GM21723 (cell line): Measurements from ENCODE around the gene CCDC154.
"Not testable (repeated sequence)": the region's sequence is repeated elsewhere in the genome, so short reads cannot be mapped to it uniquely, and the experiment has no call there.

Experiments
- ATAC-seq: cut with Tn5 transposase; IDR thresholded peaks from one replicate; pipeline ENCODE4 v1.9.1; 2021; ENCODE audit warnings: mild to moderate bottlenecking, moderate library complexity; ENCODE audit not compliant: unreplicated experiment

The CCDC154 gene

DNA sequence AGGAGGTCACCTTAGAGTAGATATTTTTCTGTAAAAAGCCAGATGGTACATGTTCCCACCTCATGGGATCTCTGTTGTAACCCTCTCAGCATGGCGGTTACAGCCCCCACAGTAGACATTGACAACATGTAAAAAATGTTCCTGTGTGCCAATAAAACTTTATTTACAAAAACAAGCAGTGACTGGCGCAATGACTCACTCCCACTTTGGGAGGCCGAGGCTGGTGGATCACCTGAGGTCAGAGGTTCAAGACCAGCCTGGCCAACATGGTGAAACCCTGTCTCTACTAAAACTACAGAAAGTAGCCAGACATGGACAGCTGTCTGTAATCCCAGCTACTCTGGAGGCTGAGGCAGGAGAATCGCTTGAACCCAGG lies 4.7 kb downstream of the CCDC154 start:
- ATAC-seq: not testable (repeated sequence)

DNA sequence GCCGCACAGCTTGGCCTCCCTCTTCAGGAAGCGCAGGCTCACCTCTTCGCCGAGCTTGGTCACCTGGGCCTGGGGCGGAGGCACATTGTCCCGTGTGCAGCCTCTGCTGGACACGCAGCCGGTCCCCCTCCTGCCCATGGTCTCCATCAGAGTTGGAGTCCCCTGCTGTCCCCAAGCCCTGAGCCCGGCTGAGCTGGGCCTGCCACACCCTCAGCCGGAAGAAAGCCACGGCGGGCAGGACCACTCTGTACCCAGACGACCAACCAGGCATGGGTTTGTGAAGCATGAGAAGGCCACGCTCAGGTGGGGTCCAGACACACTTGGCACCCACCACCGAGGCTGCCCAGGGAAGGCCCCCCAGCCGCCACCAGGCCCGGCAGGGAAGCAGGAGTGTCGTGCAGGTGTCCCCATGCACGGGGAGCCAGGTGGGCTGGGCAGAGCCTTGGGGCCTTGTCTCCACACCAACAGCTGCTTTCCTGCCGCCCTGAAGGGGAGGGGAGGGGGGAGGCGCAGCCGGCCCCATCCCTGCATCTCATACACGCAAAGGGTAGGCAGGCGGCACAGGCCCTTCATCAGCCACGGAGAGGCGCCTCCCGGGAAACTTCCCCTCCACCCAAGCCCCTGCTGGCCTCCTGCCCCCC lies 5.2 kb downstream of the CCDC154 start:
- ATAC-seq: no peak

GRCh38 chr16:1438229-1439057 lies 5.9 kb downstream of the CCDC154 start:
- no peak for ATAC-seq

DNA sequence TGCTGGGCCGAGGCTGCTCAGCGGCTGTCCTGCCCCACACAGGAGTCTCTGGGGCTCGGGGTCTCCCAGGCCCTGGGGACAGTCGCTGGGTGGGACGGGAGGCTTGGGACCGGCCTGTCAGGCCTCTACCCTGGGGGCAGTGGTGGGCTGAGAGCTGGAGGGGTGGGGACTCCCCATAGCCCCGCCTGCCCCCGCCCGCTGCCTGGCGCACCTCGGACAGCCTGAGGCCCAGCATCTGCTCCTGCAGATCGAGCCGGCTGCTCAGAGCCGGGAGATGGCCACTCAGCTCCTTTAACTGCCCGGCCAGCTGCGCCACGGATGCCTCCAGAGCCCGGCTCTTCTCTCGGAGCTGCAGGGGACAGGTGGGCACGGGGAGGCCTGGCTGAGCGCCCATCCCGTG lies 6.8 kb downstream of the CCDC154 start:
- no peak for ATAC-seq

DNA sequence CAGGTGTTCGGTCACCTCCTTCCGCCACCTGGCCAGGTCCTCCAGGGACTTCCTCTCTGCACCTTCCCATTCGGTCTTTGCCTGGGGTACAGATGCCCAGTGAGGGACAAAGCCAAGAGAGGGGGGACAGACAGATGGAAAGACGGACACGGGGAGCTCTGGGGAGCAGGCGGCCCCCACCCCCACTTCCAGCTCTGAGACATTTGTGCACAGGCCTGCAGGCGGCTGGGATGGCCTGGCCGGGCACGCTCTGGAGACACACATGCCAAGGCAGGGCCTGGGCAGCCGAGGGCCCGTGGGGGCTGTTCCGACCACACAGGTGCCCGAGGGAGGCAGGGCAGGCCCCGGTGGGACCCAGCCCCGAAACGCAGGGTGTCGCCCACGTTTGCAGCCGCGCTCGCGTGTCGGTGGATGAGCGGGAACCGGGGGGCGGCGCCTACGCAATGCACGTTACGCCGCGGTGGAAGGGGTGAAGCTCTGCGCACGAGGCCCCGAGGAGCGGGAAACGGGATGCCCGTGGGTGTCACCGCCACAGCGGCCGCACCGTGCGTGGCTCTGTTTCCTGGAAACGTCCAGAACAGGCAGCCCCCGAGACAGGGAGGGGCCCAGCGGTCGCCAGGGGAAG lies 7.5 kb downstream of the CCDC154 start:
- ATAC-seq: no peak

DNA sequence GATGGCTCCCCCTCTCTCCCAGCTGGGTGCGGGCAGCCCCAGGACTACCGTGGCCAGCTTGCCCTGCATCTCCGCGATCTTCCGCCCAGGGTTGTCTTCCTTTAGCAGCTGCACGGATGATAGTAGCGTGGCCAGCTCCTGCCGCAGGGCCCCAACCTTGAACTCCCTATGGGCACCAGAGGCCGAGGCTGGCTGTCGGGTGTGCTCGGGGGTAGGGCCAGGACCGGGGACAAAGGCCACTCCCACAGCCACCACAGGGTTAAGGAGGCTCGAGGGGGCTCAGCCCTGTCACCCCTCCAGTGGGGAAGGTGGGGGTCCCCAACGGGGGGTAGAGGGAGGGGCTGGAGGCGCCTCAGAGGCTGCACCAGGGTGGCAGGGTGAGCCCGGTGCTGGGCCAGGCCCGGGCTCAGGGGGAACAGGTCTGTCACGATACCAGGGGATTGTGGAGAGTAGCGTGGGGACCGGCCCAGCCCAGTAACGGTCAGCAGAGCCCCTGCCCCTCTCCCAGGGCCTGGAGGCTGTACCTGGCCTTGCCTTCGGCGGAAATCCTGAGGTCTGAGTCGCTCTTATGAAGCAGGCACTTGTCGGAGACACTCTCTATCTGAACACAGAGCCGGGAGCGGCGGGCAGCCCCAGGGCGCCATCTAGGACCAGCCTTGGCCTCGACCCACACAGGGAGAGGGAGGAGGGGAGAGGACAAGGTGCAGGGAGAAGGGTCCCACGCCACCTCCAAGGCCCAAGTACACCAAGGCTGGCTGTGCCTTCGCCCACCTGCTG lies 8.2 kb downstream of the CCDC154 start:
- no peak for ATAC-seq

DNA sequence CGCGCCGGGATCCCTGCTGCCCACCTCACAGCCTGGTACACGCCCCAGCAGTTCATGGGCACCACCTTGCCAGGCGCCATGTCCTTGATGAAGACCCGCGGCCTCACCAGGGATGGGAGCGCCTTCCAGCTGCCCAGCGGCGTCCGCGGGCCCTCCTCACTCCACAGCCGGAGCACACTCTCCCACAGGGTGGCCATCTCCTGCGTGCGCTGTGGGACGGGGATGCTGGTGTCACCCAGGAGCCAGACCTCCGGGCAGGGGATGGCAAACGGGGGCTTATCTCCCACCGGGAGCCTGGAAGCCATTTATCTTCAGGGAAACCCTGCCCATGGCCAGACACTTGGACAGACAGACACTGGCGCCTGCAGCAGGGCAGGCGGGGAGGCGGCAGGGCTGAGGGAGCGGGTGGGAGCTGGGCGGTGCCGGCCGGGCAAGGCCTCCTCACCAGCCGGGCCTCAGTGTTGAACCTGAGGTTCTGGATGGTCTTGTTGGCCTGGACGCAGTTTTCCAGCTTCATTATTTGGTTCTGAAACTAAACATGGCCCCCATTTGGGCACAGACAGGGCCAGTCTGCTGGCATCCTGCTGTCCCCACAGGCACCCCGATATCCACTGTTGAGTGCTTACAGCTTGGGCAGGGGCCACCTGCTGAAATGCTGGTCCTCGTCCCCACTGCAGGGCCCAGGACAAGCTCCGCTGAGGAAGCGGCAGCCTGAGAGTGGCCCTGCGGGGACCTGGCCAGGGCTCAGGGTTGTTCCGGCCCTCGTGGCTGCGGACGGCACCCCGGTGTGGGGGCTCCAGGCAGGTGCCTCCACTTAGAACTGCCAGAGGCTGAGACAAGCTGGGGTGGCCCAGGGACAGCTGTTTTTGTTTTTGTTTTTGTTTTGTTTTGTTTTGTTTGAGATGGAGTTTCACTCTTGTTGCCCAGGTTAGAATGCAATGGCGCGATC lies 9.4 kb downstream of the CCDC154 start:
- no peak for ATAC-seq

DNA sequence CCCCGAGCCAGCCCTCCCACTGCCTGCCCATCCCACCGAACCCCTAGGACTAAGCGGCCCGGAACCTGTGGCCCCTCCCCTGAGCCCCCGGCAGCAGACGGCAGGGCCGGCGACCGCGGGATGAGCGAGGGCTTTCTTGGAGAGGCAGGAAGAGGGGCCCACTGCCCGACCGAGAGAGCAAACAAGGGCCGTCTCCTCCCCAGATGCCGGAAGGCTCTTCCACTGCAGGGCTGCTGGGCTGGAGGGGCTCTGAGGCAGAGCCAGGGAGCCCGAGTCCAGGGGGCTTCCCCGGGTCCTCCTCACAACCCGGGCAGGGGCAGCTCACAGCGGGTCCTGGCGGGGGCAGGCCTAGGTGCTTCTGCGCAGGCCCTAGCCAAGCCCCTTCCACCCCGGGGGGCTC lies 10.6 kb downstream of the CCDC154 start:
- ATAC-seq: no peak

DNA sequence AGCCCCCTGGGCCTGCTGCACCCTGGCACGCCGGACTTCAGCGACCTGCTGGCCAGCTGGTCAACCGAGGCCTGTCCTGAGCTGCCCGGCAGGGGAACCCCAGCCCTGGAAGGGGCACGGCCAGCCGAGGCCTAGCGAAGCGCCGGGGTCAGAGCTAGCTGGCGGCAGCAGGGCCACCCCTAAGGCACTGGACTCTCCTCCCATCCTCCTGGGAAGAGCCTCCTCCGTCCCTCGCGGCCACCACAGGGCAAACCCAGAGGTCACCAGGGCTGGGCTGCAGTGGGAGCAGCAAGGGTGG lies 11.1 kb downstream of the CCDC154 start:
- ATAC-seq: no peak

- ATAC-seq: no peak
Observed at GRCh38 chr16:1432388-1433262, 11.7 kb downstream of the CCDC154 start.

- ATAC-seq: no peak
Observed at GRCh38 chr16:1431497-1432270, 12.7 kb downstream of the CCDC154 start.

DNA sequence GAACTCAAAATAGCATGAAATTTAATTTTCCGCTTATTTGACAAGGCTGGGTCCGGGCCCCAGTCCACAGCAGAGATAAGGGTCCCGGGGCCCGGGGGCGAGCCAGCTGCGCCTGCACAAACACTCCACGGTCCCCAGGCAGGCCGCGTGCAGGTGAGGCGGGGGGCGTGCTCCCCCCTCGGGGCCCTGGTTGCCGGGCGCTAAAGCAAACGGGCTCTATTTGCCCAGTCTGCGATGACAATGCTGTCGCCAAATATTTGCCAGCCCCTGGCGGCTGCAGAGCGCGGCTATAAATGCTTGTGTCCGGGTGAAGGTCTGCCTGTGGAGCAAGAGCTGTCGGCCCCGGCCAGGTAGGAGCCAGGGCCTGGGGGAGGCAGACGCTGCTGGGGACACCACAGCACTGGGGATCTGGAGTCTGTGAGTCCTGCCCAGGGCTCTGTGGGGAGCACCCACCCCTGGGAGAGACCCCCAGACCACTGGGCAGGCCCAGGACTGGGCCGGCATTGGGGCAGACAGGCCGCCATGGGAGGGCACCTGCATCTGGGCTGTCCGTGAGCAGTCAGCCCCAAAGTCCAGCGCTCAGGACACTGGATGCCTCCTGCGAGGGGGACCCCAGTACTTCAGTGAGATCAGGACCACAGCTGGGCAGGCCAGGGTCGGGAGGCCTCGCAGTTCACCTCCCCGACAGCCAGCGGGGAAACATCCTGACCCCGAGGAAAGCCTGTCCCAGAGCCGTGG lies 13.4 kb downstream of the CCDC154 start, which contains the start of gene PERCC1:
TSS of gene PERCC1 (plus strand) at position 320 of the 738 bp plus-strand sequence. CDS start 1,516 bp downstream, outside the sequence.
- ATAC-seq: no peak

GRCh38 chr16:1430214-1430758 lies 14.1 kb downstream of the CCDC154 start:
- ATAC-seq: no peak

- no peak for ATAC-seq
Observed at GRCh38 chr16:1429631-1430030, 14.7 kb downstream of the CCDC154 start.

DNA sequence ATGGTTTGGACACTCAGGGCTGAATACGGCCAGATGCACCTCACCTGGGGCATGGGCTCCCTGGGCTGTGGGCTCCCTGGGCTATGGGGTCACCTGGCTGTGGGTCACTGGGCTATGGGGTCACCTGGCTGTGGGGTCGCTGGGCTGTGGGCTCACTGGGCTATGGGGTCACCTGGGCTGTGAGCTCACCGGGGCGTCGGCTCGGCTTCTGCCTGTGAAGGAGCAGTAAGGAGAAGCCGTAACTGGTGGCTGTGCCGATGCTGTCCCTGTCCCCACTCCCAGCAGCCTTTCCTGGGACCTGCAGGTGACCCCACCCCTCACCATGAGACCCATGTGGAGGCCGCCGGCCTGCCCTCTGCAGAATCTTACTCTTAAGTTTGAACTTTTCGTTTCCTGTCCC lies 15.3 kb downstream of the CCDC154 start:
- no peak for ATAC-seq

DNA sequence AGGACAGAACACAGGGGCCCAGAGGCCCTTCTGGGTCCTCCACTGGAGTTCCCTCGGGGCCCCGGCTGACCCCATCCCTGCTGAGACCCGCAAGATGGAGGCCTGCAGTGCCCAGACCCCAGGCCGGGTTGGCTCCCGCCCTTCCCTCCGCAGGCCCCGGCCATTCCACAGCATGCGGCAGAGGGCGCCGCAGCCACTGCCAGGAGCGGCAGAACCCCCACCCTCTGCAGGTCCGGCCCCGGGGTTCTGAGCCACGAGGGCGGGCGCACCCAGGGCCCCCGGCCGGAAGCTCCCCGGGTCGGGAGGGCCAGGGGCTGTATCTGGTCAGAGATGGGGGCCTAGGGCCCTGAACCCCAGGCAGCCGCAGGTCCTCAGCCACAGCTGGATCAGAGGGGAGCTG lies 15.8 kb downstream of the CCDC154 start:
- no peak for ATAC-seq
